GM12878 (cell line): ENCODE measurements around the gene PIK3R5. TPM values are rescaled to one million over a fixed set of nuclear protein-coding genes. Genes with fewer than 3 reads are reported as not detected.
A peak's percentile ranks its signal among the peaks of the same experiment; 100 is the strongest.

ENCODE experiments used
- CHD2 ChIP-seq: IDR thresholded peaks from 2 replicates; pipeline ENCODE4 v1.6.1; 2011; ENCODE audit warnings: low read depth, low read length, improper control_type of control experiment, borderline replicate concordance
- CHD4 ChIP-seq: fragments of 200-600 bp; sonication (generic); IDR thresholded peaks from 2 replicates; pipeline ENCODE4 v1.6.1; 2016; ENCODE audit warnings: mild to moderate bottlenecking
- EP300 ChIP-seq, 2 experiments: fragments of 150-350 bp in 1 of 2; IDR thresholded peaks; 2 replicates each; pipeline ENCODE4 v1.6.1; 2011 to 2012; ENCODE audit warnings: low read depth in 2 of 2, low read length in 2 of 2, borderline replicate concordance in 1 of 2, improper control_type of control experiment in 1 of 2, inconsistent platforms in 1 of 2; ENCODE audit not compliant: control insufficient read depth in 1 of 2
- IKZF1 ChIP-seq: fragments of 450-650 bp; conservative IDR thresholded peaks from 2 replicates; pipeline ENCODE4 v1.6.1; 2017; ENCODE audit warnings: antibody characterized with exemption, mild to moderate bottlenecking
- IKZF2 ChIP-seq, 2 experiments: fragments of 450-650 bp; IDR thresholded peaks; 2 replicates each; pipeline ENCODE4 v1.6.1; 2017; ENCODE audit warnings: mild to moderate bottlenecking in 2 of 2, moderate library complexity in 2 of 2
- MTA3 ChIP-seq: IDR thresholded peaks from 2 replicates; pipeline ENCODE4 v1.6.1; 2012; ENCODE audit warnings: low read length, inconsistent platforms, borderline replicate concordance
- SPI1 ChIP-seq: IDR thresholded peaks from 2 replicates; pipeline ENCODE4 v1.6.1; 2011; ENCODE audit warnings: low read depth, mild to moderate bottlenecking, low read length, moderate library complexity, borderline replicate concordance; ENCODE audit not compliant: insufficient read depth
- STAT3 ChIP-seq: IDR thresholded peaks from 2 replicates; pipeline ENCODE4 v1.6.1; 2011; ENCODE audit warnings: low read depth, low read length, improper control_type of control experiment
- ZNF217 ChIP-seq: fragments of 450-650 bp; IDR thresholded peaks from 2 replicates; pipeline ENCODE4 v1.6.1; 2017; ENCODE audit warnings: antibody characterized with exemption, mild to moderate bottlenecking
- polyA plus RNA-seq, 11 experiments: library from polyadenylated mRNA; depleted of rRNA in 4 of 11; unstranded in 6 of 11; stranded (reverse) in 5 of 11; fragments of >200 nt; fragmentation: Nextera tagmentation in 4 of 11; fragmentation: Illumina TruSeq in 1 of 11; extraction: Ambion mirVana in 4 of 11; extraction: Trizol in 1 of 11; gene quantifications; 1 replicate in 1 of 11; 2 replicates in 10 of 11; pipeline versions ENCODE4 v1.2.1 to v1.2.3, GENCODE V29; 2011 to 2016; ENCODE audit warnings: inconsistent platforms in 2 of 11, missing spikeins in 2 of 11, low read depth in 1 of 11
- total RNA-seq, 4 experiments: library from RNA; depleted of rRNA in 3 of 4; stranded (reverse); fragments of >200 nt in 3 of 4; fragmentation: Illumina TruSeq in 1 of 4; extraction: Trizol in 1 of 4; gene quantifications; 2 replicates each; pipeline versions ENCODE4 v1.2.1 to v1.2.3, GENCODE V29; 2013 to 2021
- TF ChIP-seq, protein P1 (sequence below): IDR thresholded peaks from 2 replicates; pipeline ENCODE4 v1.6.1; 2011; ENCODE audit warnings: low read depth, mild to moderate bottlenecking, low read length, moderate library complexity, borderline replicate concordance; ENCODE audit errors: extremely low read depth
- TF ChIP-seq, protein P2 (sequence below): fragments of 450-650 bp; IDR thresholded peaks from 2 replicates; pipeline ENCODE4 v1.6.1; 2017; ENCODE audit warnings: mild to moderate bottlenecking

PIK3R5 gene
- total and polyA plus RNA-seq, 10 of the 15 experiments (the other 5 are each of a cell fraction or from before 2014, with no cell fraction given): 9.5 to 50.8 (median 35.5) TPM

GRCh38 chr17:8966926-8967325 is 1.4 kb upstream of the PIK3R5 start (continued):
- TF ChIP-seq CHD2 (no peak), SPI1 (peak; percentile 62; the same call in 1 of the 2 replicates), EP300 (IDR thresholded peaks at IDR 0.05; ENCODE audit: borderline replicate concordance in 1 of 2, control insufficient read depth in 1 of 2, low read depth in 2 of 2, low read length in 2 of 2) (peak; percentile 50 to 63; a peak in 2 of 4 replicates), IKZF2 (IDR thresholded peaks at IDR 0.05) (peak; percentile 42 to 56; a peak in 2 of 4 replicates), IKZF1 (peak; percentile 40; the same call in 1 of the 2 replicates), MTA3 (no peak), CHD4 (no peak), STAT3 (no peak), ZNF217 (no peak)
- TF ChIP-seq, protein P1, sequence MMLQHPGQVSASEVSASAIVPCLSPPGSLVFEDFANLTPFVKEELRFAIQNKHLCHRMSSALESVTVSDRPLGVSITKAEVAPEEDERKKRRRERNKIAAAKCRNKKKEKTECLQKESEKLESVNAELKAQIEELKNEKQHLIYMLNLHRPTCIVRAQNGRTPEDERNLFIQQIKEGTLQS: no peak
- TF ChIP-seq, protein P2, sequence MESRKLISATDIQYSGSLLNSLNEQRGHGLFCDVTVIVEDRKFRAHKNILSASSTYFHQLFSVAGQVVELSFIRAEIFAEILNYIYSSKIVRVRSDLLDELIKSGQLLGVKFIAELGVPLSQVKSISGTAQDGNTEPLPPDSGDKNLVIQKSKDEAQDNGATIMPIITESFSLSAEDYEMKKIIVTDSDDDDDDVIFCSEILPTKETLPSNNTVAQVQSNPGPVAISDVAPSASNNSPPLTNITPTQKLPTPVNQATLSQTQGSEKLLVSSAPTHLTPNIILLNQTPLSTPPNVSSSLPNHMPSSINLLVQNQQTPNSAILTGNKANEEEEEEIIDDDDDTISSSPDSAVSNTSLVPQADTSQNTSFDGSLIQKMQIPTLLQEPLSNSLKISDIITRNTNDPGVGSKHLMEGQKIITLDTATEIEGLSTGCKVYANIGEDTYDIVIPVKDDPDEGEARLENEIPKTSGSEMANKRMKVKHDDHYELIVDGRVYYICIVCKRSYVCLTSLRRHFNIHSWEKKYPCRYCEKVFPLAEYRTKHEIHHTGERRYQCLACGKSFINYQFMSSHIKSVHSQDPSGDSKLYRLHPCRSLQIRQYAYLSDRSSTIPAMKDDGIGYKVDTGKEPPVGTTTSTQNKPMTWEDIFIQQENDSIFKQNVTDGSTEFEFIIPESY: no peak
